OCI-LY1 (cell line): Measurements from ENCODE around the gene VAV2.

Experiments used
- CTCF ChIP-seq: fragments of 200-600 bp; sonication (generic), shearing (Covaris generic); IDR thresholded peaks from 2 replicates; pipeline ENCODE4 v1.5.1; 2017; ENCODE audit warnings: mild to moderate bottlenecking, antibody characterized with exemption, low read length, moderate library complexity, mixed read lengths
- EZH2 ChIP-seq: fragments of 200-600 bp; sonication (generic), shearing (Covaris generic); IDR thresholded peaks from 2 replicates; pipeline ENCODE4 v1.8.0; 2017; ENCODE audit warnings: borderline replicate concordance, mixed run types, mild to moderate bottlenecking, antibody characterized with exemption, low read length, moderate library complexity, mixed read lengths

DNA sequence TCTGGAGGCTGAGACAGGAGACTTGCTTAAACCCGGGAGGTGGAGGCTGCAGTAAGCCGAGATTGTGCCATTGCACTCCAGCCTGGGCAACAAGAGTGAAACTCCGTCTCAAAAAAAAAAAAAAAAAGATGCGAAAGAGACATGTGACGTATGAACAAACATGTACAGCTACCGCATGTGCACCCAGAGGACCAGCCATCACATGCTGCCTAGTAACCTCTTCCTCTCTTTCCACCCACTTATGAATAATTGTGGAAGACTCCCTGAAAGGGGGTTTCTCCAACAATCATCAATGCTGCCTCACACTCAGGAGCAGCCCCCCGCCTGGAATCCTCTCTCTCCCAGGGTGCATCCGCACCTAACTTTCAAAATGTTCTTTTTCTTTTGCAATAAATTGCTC lies 256.2 kb downstream of the VAV2 start:
- TF ChIP-seq CTCF (no peak), EZH2 (no peak)
